ENCODE measurements around the gene RAP1GAP2.
"Not testable (repeated sequence)": the region's sequence is repeated elsewhere in the genome, so short reads cannot be mapped to it uniquely, and the experiment has no call there.

The RAP1GAP2 gene
- 1.5 to 21.1 reads per million in 2 experiments for total RNA-seq

DNA sequence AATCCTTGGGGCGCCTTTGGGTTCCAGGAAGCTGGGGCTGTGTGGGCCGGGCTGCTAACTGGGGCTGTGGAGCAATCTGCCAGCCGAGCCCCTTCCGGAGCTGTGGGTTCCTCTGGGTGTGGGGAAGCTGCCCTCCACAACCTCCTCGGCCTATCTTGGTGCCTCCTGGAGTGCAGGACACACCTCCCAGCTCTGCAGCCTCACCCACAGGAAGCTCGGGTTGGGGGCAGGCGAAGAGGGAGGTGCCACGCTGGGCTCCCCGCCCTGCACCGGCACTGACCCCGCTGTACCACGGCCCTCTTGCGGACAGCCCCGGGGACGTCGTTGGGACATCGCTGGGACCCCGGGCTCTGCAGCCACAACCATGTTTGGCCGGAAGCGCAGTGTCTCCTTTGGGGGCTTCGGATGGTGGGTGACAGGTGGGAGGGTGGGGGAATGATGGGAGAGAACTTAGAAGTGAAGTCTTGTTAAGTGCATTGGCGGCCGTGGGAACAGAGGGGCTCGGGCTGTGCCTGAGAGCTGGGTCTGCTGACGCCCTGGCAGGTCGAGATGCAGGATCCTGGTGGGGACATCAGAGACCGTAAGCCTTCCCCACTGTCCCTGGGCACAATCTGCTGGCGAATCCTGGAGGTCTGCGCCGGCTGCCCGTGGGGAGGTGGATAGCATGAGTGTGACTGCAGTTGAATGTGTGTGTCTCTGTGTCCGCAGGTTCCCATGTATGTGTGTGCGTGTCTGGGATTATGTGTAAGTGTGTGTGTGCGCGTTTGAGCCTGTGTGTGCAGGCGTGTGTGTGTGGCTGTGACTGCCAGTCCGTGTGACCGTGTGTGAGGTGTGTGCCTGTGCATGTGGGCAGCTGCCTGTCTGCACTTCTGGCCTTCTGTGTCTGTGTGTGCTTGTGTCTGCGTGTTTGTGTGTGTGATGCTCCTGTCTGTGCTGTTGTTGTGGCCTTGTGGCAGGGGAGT lies at the start of gene RAP1GAP2:
TSS of gene RAP1GAP2 (plus strand) at position 275 of the 962 bp plus-strand sequence. CDS start at position 365, 90 bp downstream.
- DNase-seq (ENCODE audit: low read depth) = peak; percentile 52

DNA sequence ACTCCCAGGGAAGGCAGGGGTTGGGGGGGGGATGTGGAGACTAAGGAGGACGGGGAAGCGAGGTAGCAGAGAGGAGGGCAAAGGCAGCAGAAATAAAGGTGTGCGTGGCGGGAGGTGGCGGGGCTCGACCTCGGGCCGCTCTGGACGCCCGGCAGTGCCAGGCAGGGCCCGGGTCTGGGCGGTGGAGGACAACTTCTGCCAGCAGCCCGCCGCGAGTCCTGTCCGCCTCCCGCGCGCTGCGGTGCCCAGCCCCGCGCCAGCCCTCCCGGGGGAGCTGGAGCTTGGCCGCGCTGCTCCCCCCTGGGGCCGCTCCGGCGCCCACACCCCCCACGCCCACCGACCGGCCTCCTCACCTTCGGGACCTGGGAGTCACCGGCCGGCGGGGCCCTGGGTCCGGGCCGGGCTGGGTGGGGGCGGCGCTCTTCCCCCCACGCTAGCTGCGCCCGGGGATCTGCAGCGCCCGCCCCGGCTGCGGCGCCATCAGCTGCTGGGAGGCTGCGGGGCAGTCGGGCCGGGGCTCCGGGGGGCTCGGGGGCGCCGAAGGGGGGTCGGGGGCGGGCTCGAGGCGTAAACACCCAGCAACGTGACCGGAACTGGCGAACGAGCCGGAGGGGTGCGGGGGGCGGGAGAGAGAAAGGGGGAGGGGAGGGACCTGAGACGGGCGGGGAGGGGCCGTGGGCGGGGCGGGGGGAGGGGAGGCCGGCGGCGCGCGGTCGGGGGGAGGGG lies 47.0 kb upstream of the RAP1GAP2 start, which contains the start of gene CCDC92B:
TSS of gene CCDC92B (minus strand) at position 595 of the 726 bp plus-strand sequence. CDS start 14,507 bp downstream, outside the sequence.
- DNase-seq (ENCODE audit: low read depth) = no peak

DNA sequence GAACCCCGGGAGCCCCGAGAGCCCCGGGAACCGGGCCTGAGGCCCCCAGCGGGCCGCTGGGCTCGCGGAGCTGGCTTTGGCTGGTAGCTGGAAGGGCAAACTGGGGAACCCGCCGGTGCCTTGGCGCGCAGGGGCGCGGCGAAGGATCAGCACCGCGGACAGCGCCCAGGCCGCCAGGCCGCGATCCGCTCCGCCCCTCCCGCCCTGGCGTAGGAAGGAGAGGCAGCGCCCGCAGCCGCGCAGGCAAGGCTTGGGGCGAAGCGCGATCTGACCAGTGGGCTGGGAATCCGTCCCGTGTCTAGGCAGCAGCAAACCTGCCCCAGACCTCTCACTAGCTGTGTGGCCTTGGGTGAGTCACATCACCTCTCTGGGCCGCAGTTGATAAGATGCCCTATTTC lies 46.5 kb upstream of the RAP1GAP2 start:
- DNase-seq (ENCODE audit: low read depth) = peak; percentile 53

DNA sequence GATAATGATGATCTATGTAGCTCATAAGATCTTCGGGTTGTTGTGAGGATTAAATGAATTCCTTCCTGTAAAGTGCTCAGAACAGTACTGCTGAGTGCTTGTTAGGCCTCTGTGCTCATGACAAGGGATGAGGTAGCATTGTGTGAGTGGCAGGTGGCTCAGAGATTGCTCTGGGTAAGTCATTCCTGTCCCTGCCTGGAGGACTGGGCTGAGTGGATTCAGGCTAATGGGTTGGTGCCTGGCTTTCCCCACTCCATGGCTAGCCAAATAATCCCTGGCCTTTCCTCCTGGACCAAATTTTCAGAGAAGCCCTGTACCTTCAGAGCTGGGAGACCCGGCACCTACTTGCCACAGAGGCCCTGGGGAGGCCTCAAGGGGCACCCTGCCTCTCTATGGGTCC lies 45.5 kb upstream of the RAP1GAP2 start:
- DNase-seq (ENCODE audit: low read depth) = no peak

DNA sequence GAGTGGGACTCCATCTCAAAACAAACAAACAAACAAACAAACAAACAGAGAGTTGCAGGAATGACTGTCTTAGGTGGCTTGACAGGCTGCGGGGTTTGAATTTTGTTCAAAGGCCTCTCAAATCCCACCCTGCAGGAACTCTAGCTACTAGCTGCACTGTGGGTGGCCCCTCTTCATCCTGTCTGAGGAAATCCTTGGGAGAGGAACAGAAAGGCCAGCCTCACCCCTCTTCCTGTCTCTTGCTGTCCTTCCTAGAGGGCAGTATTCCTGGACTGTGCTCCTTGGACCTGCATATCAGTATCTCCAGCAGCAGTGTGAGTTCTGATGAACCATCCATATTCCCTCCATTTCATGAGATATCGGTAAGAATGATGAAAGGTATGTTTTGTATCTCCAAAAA lies 44.7 kb upstream of the RAP1GAP2 start:
- no peak for DNase-seq (ENCODE audit: low read depth)

DNA sequence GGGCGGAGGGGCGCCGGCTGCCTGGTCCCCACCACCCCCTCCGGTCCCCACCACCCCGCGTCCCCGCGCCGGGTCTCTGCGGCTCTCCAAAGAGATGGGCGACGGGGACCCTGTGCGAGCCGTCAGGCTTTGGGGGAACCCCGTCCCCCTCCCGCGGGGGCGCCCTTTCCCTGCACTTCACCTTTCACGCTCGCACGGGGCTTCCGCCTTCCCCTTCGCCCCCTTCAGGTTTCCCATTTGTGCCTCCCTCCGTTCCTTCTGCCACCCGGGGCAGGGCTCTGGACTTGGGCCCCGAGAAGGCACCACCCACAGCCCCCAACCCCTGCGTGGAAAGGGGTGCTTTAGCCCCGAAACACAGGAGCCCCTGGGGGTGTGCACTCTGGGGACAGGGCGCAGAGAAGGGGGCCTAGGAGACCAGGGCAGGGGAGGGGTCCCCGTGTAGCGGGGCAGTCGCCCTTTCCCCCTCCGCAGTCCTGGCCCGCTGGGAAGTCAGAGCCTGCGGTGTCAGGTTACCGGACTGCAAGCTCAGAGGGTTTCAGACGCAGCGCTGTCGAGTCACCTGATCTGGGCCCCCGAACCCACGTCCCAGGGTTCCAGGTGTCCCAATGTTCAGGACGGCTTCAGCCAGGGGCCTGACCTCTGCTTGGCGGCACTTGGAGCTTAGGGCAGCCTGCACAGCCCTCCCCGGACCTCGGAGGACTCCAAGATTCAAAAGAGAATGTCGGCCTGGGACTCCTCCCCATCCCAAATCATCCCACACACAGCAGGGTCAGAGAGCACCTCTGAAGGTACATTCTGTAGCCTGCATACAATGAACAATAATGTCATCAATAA lies 40.1 kb upstream of the RAP1GAP2 start:
- no peak for DNase-seq (ENCODE audit: low read depth)

DNA sequence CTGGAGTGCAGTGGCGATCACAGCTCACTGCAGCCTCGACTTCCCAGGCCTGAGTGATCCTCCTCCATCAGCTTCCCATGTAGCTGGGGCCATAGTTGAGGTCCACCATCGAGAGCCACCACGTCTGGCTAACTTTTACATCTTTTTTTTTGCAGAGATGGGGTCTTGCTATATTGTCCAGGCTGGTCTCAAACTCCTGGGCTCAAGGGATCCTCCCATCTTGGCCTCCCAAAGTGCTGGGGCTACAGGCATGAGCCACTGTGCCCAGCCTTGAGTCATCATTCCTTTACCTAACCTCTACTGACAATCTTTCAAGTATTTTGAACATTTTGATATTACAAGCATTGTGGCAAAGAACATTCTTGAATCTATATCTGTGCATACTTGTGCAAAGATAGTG lies 37.4 kb upstream of the RAP1GAP2 start:
- no peak for DNase-seq (ENCODE audit: low read depth)

DNA sequence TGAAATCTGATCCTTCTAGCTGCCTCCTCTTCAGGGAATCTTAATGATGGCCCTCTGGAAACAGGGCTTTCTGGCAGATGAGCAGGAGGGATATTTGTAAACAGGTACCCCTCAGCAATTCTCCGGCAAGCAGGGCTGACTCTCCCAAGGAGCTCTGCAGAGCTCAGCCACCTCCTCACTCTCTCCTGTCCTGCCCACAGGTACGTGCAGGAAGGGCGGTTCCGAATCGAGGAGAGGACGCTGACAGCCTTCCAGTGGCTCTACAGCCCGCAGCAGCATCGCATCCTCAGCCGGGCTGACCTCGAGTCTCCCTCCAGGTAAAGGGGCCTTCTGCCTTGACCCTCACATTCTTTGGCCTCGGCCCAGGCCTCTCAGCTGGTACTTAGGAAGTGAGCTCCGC lies 26.1 kb upstream of the RAP1GAP2 start:
- no peak for DNase-seq (ENCODE audit: low read depth)

DNA sequence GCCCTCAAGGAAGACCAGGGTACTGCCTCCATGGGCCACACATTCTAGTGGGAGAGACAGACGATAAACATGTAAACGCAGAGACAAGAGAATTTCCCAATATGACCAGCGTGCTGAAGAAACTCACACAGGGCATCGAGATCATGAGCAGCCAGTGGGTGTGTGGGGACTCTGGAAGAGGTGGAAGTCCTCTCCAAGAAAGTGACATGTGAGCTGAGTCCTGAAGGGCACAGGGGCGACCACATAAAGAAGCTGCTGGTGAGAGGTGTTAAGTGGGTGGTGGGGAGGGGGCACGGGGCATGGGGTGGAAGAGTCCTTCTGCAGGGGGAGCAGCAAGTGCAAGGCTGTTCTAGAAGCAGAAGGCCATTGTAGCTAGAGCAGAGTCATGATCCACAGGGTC lies 21.0 kb upstream of the RAP1GAP2 start:
- no peak for DNase-seq (ENCODE audit: low read depth)

DNA sequence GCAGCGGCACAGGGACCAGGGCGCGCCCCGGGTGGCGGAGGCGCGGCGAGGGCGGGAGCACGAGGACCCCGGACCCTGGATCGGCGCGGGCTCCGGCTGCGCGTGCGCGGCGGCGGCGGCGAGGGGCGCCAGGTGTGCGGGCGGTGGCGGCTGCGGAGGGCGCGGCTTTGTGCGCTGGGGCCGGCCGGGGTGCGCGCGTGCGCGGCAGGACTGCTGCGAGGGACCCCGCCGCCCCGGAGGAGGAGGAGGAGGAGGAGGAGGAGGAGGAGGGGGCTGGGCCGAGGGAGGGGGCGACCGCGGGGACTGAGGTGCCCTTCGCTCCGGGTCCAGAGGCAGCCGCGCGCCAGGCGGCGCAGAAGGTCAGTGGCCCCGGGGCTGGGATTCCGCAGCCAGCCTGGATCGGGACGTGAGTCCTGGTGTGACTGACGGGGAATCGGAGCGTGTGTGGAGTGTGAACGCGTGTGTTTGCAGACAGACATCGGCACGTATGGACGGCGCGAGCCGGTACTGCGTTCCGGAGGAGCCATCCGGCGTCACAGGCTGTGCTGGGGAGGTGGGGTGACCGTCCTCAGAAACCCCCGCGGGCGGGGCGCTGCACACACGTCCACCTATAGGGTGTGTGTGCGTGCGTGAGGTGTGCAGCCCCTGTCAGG lies 19.5 kb upstream of the RAP1GAP2 start:
- DNase-seq (ENCODE audit: low read depth) = no peak

DNA sequence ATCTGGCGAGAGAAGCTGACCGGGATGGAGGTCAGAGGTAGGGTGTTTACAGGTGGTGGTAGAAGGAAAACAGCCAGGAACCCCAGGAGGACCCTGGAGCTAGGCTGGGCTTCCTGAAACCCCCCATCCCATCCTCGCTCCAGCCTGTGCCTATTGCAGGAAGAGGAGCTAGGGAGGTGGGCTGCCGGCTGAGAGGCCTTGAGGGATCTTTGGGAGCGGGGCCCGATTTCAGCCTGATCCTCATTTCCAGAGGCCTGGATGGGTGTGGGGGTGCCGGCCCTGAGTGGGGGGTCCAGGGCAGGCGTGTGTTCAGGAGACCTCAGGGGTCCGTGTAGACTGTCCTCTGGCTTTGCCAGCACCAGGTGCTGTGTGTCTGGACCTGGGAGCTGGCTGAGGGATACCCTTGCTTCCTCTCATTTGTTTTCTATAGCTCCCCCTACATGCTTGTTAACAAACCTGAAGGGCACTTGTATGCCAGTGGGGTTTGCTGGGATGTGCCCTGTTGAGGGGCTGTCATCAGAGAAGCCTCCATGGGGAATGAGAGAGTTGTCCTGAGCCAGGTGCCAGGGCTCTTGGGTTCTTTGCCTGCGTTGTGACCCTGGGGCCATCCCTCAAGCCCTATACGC lies 18.9 kb upstream of the RAP1GAP2 start:
- no peak for DNase-seq (ENCODE audit: low read depth)

DNA sequence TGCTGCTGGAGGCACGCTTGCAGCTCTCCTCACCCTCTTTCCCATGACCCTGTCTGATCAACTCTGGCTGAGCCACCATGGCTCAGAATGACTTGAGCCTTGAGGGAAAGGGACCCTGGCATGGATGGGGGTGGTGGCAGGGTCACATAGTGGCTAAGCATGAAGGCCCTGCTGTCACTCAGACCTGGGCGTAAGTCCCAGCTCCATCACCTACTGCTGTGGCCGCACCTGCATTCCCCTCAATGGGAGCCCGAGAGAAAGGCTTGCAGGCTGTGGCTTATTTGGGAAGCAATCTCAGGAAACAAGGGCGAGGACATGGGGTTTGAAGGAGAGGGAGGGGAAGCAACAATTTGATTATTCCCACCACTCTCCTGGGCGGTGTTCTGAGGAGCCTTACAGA lies 17.7 kb upstream of the RAP1GAP2 start:
- DNase-seq (ENCODE audit: low read depth) = no peak

DNA sequence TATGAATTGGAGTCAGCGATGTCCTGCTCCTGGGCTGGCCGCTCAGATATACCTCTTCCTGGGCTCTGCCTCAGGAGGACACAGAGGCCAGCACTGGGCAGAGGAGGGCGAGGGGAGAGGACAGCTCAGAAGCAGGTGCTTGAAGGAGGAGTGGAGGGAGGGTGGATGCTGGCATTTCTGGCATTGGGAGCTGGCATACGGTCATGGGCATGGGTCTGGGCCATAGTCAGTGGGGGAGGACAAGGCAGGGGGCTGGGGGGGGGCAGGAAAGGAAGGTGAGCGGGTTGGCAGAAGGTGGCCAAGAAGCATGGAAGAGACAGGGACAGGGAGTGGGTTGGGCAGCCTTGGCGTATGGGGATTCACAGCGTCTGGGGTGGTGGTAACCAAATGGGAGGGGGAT lies 16.7 kb upstream of the RAP1GAP2 start:
- DNase-seq (ENCODE audit: low read depth) = no peak

DNA sequence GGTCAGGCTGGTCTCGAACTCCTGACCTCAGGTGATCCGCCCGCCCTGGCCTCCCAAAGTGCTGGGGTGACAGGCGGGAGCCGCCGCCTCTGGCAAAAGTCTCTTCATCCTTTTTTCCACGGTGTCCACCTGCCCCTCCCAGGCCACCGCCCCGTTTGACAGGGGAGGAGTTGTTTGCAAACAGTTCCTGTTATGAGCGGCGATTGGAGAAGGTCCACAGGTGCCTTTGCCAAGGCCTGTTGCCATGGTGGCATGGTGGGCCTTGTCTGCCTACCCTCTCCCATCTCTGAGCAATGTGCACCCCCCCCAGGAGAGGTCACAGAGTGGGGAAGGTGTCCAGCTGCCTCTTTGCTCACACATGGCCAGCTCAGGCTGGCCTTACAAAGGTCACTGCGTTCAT lies 16.0 kb upstream of the RAP1GAP2 start:
- DNase-seq (ENCODE audit: low read depth) = no peak

DNA sequence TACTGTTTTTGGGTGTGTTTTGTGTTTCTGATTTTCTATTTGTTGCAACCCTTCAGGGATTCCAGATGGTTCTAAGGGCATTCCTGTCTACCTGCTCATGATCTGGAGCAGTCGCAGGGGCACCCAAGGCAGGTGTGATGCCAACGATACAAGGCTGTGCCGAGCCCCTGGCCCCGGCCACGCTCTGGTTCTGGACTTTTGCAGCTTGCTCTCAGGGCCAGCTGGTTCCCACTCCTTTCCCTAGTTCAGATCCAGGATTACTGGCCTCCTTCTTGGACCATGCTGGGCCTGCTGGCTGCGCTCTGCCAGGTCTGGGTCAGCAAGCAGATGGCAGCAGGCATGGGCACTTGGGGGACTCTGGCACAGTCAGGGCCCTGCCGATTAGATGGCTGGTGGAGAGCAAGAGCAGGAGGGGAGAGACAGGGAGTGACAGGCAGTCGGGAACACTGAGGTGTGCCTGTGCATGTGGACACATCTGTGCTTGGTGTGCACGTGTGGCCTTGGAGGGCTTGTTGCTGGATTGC lies 15.2 kb upstream of the RAP1GAP2 start:
- DNase-seq (ENCODE audit: low read depth) = no peak

DNA sequence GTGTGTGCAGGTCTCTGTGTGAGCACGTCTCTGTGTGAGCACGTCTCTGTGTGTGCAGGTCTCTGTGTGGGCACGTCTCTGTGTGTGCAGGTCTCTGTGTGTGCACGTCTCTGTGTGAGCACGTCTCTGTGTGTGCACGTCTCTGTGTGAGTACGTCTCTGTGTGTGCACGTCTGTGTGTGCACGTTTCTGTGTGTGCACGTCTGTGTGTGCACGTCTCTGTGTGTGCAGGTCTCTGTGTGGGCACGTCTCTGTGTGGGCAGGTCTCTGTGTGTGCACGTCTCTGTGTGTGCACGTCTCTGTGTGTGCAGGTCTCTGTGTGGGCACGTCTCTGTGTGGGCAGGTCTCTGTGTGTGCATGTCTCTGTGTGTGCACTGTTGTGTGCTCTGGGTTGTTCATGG lies 14.6 kb upstream of the RAP1GAP2 start:
- not testable (repeated sequence) for DNase-seq (ENCODE audit: low read depth)

DNA sequence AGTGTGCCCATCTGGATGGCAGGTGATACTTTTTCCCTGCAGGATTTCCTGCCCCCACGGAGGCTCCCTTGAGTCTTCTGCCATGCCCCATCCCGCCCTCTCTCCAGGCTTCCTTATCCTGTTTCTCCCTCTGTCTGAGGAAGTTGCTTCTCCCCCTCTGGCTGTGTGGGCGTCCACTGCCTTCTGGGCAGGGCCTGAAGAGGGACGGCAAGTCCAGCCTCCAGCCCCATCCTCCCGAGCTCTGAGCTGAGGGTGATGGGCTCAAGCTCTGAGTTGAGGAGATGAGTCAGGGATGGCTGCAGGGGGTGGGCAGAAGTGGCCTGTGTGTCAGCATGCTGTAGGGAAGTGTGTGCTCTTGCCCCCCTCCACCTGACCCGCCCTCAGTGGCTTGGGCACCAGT lies 14.2 kb upstream of the RAP1GAP2 start:
- DNase-seq (ENCODE audit: low read depth) = no peak

DNA sequence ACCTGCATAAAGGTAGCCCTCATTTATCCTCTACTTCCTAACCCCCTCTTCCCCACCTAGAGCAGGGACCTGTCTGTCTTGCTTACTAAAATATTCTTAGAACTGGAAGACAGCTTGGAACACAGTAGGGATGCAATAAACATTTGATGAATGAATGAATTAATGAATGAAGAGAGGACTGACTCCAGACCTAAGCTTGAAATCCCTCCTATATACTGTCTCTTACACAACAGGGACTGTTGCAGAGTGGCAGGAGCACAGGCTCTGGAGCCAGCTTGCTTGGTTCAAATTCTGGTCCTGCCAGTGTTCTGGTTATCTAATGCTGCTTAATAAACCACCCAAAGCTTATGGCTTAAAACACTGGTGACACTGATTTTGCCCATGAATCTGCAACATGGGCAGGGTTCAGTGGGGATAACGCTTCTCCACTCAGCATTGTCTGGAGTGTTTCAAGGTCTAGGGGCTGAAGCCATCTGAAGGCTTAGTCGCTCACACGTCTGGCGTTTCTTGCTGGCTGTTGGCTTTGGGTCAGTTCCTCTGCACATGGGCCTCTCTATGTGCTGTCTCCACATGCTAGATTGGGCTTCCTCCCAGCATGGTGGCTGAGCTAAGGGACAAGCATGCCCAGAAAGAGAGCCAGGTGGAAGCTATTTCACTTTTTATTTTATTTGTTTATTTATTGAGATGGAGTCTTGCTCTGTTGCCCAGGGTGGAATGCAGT lies 12.8 kb upstream of the RAP1GAP2 start:
- no peak for DNase-seq (ENCODE audit: low read depth)

DNA sequence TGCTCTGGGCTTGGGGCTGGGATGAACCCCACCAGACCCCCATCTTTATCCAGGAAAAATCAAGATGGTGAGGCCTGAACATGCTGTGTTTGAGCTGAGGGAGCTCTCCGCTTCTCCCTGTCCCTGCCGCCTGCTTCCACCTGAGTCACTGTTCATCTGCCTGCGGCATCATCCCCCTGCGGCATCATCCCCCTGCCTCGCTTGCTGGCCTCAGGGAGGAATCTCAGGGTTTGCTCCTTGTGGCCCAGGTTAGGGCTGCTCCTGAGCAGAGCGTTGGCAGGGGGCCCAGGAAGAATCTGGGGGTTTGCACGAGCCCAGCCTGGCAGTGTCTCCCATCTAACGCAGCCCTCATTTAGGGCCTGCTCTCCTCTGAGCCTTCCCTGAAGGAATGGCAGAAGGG lies 11.4 kb upstream of the RAP1GAP2 start:
- DNase-seq (ENCODE audit: low read depth) = no peak

DNA sequence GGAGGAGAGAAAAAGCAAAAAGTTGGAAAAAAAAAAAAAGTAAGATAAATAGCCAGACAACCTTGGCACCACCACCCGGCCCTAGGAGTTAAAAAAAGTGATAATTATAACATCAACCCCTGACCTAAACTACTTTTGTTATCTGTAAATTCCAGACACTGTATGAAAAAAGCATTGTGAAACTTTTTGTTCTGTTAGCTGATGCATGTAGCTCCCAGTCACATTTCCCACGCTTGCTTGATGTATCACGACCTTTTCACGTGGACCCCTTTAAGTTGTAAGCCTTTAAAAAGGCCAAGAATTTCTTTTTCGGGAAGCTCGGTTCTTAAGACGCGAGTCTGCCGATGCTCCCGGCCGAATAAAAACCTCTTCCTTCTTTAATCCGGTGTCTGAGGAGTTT lies 10.9 kb upstream of the RAP1GAP2 start:
- DNase-seq (ENCODE audit: low read depth) = not testable (repeated sequence)

Data from T follicular helper cell (primary cell).